ENCODE results near the gene NR1D1.
A peak's percentile ranks its signal among the peaks of the same experiment; 100 is the strongest.

The NR1D1 gene

GRCh38 chr17:40095944-40096791, 4.2 kb downstream of the NR1D1 start:
- no peak for DNase-seq

GRCh38 chr17:40095351-40095943, 4.9 kb downstream of the NR1D1 start:
- DNase-seq, result no peak

GRCh38 chr17:40094874-40095273, 5.5 kb downstream of the NR1D1 start:
- DNase-seq, result no peak

- DNase-seq, result no peak
These were observed 6.7 kb downstream of the NR1D1 start for GRCh38 chr17:40093580-40094201.

- DNase-seq, result no peak
These were observed 7.3 kb downstream of the NR1D1 start for GRCh38 chr17:40093005-40093579.

- DNase-seq, result peak in 1 of 2 experiments; percentile 51
These were observed 7.8 kb downstream of the NR1D1 start for GRCh38 chr17:40092581-40092980.

- DNase-seq, result no peak
These were observed 8.5 kb downstream of the NR1D1 start for GRCh38 chr17:40091691-40092397.

- DNase-seq, result no peak
These were observed 9.9 kb downstream of the NR1D1 start for GRCh38 chr17:40090237-40091119.

- no peak for DNase-seq
These were observed 11.1 kb downstream of the NR1D1 start for GRCh38 chr17:40089077-40089895.

GRCh38 chr17:40087903-40088718, 12.3 kb downstream of the NR1D1 start:
- no peak for DNase-seq

- DNase-seq, result no peak
These were observed 13.2 kb downstream of the NR1D1 start for GRCh38 chr17:40087049-40087794.

- DNase-seq, result peak in 1 of 2 experiments; percentile 26
These were observed 14.0 kb downstream of the NR1D1 start for GRCh38 chr17:40086150-40087044.

- no peak for DNase-seq
These were observed 15.9 kb downstream of the NR1D1 start for GRCh38 chr17:40084477-40084876.

GRCh38 chr17:40079545-40079944, 20.8 kb downstream of the NR1D1 start:
- no peak for DNase-seq

- DNase-seq, result no peak
These were observed 23.8 kb downstream of the NR1D1 start for GRCh38 chr17:40076591-40076990.

GRCh38 chr17:40075942-40076498, 24.4 kb downstream of the NR1D1 start:
- no peak for DNase-seq

GRCh38 chr17:40075201-40075941, 25.0 kb downstream of the NR1D1 start:
- DNase-seq, result peak in 1 of 2 experiments; percentile 50

Measured in NCI-H446 (cell line).